HUES6 (cell line): ENCODE measurements around the gene PITHD1.

Source experiments
- H3K27ac ChIP-seq: 2 replicates; pipeline ENCODE4 v1.7.0; 2013; ENCODE audit warnings: low read depth, mild to moderate bottlenecking, low read length, inconsistent platforms
- H3K27me3 ChIP-seq: 2 replicates; pipeline ENCODE4 v1.6.1; 2013; ENCODE audit warnings: low read length; ENCODE audit not compliant: control insufficient read depth, insufficient read depth
- H3K36me3 ChIP-seq: 2 replicates; pipeline ENCODE4 v1.6.1; 2013; ENCODE audit warnings: low read length; ENCODE audit not compliant: control insufficient read depth, insufficient read depth
- H3K4me1 ChIP-seq: 2 replicates; pipeline ENCODE4 v1.6.1; 2013; ENCODE audit warnings: low read length; ENCODE audit not compliant: control insufficient read depth, insufficient read depth
- H3K4me3 ChIP-seq: 2 replicates; pipeline ENCODE4 v1.5.1; 2013; ENCODE audit warnings: low read depth, low read length
- H3K9ac ChIP-seq: one replicate; pipeline ENCODE4 v1.6.1; 2013; ENCODE audit warnings: mild to moderate bottlenecking, low read length
- H3K9me3 ChIP-seq: 2 replicates; pipeline ENCODE4 v1.6.1; 2013; ENCODE audit warnings: low read depth, low read length; ENCODE audit not compliant: control insufficient read depth, insufficient read depth

The PITHD1 gene

DNA sequence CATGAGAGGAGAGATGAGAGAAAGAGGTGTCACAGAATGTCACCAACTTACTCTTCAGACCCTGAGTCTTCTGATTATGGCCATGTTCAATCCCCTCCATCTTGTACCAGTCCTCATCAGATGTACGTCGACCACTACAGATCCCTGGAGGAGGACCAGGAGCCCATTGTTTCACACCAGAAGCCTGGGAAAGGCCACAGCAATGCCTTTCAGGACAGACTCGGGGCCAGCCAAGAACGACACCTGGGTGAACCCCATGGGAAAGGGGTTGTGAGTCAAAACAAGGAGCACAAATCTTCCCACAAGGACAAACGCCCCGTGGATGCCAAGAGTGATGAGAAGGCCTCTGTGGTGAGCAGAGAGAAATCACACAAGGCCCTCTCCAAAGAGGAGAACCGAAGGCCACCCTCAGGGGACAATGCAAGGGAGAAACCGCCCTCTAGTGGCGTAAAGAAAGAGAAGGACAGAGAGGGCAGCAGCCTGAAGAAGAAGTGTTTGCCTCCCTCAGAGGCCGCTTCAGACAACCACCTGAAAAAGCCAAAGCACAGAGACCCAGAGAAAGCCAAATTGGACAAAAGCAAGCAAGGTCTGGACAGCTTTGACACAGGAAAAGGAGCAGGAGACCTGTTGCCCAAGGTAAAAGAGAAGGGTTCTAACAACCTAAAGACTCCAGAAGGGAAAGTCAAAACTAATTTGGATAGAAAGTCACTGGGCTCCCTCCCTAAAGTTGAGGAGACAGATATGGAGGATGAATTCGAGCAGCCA lies 27.0 kb upstream of the PITHD1 start:
- no peaks in the 10 kb centered on the region for H3K4me1 ChIP-seq
- no peak overlapping the region for H3K4me3 ChIP-seq
- no peaks in the 10 kb centered on the region for H3K27me3 ChIP-seq
- peaks cover 92% of the 10 kb centered on the region for H3K36me3 ChIP-seq
- H3K27ac ChIP-seq, result no peak overlapping the region
- no peaks in the 10 kb centered on the region for H3K9me3 ChIP-seq
- H3K9ac ChIP-seq, result no peak overlapping the region

DNA sequence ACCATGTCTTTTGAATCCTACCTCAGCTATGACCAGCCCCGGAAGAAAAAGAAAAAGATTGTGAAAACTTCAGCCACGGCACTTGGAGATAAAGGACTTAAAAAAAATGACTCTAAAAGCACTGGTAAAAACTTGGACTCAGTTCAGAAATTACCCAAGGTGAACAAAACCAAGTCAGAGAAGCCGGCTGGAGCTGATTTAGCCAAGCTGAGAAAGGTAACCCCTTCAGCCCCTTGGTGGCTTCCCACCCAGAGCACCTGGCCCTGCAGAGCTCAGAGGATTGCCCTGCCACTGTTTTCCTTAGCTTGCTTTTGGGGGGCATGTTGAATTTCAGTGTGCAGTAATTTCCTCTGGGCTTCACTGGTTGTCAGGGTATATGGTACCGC lies 26.4 kb upstream of the PITHD1 start:
- Histone ChIP-seq H3K4me1 (no peaks in the 10 kb centered on the region), H3K36me3 (peaks cover 94% of the 10 kb centered on the region), H3K4me3 (no peak overlapping the region), H3K9ac (no peak overlapping the region), H3K9me3 (no peaks in the 10 kb centered on the region), H3K27ac (no peak overlapping the region), H3K27me3 (no peaks in the 10 kb centered on the region)

DNA sequence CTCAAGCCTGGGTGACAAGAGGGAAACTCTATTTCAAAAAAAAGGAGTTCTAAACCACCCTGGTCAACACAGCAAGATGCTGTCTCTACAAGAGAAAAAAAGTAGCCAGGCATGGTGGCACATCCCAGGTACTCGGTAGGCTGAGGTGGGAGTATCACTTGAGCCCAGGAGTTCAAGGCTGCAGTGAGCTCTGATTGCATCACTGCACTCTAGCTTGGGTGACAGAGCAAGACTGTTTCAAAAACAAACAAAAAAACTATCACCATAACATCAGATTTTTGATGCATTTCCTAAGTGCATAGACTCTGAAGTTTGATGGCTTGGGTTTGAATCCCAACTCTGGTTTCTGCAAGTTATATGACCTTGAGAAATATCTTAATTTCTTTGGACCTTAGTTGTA lies 25.3 kb upstream of the PITHD1 start:
- Histone ChIP-seq H3K4me1 (no peaks in the 10 kb centered on the region), H3K36me3 (peaks cover 95% of the 10 kb centered on the region), H3K9ac (no peak overlapping the region), H3K9me3 (no peaks in the 10 kb centered on the region), H3K27ac (no peak overlapping the region), H3K4me3 (no peak overlapping the region), H3K27me3 (no peaks in the 10 kb centered on the region)

DNA sequence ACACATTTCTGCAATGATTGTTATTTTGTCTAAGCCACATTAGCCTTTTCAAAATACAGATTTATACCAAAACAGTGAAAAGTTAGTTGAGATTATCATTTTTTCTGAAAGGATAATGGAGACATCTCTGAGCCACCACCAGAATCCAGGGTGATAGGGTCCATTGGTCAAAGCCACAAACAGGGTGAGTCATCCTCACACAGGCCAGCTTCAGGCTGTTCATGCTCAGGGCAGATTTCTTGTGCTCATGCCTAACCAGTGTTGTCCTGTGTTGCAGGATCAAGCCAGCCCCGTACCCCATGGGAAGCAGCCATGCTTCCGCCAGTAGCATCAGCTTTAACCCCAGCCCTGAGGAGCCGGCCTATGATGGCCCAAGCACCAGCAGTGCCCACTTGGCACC lies 21.5 kb upstream of the PITHD1 start:
- H3K27ac ChIP-seq, result no peak overlapping the region
- H3K27me3 ChIP-seq, result no peaks in the 10 kb centered on the region
- no peaks in the 10 kb centered on the region for H3K4me1 ChIP-seq
- H3K9ac ChIP-seq, result no peak overlapping the region
- no peak overlapping the region for H3K4me3 ChIP-seq
- no peaks in the 10 kb centered on the region for H3K9me3 ChIP-seq
- H3K36me3 ChIP-seq, result peaks cover 98% of the 10 kb centered on the region

DNA sequence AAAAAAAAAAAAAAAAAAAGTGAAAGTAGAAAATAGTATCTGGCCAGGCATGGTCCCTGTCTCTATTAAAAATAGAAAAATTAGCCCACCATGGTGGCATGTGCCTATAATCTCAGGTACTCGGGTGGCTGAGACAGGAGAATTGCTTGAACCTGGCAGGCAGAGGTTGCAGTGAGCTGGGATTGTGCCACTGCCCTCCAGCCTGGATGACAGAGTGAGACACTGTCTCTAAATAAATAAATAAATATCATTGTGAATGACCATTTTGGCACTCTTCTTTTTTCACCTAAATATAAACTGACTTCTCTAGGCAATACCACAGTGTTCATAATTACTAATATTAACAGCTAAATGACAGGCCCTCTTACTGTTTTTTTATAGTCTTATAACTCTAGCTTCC lies 20.4 kb upstream of the PITHD1 start:
- no peaks in the 10 kb centered on the region for H3K27me3 ChIP-seq
- no peak overlapping the region for H3K9ac ChIP-seq
- no peak overlapping the region for H3K27ac ChIP-seq
- peaks cover 89% of the 10 kb centered on the region for H3K36me3 ChIP-seq
- no peaks in the 10 kb centered on the region for H3K9me3 ChIP-seq
- no peak overlapping the region for H3K4me3 ChIP-seq
- H3K4me1 ChIP-seq, result no peaks in the 10 kb centered on the region

DNA sequence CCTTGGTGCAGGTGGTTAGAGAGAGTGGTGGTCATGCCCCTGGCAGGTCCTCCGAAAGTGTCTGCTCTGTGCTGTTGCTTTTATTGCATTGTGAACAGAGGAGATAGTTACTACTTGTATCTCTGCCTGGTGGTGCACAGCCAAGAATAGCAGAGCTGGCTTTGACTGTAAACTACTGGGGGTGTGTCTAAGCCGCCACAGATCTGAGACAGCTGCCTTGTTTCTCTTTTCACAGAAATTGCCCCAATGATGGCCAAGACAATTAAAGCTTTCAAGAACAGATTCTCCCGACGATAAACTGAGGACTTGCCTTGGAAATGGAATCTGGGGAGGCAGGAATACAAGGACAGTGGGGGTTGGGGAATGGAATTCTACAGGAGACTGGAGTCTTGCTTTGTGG lies 18.9 kb upstream of the PITHD1 start:
- H3K27me3 ChIP-seq, result no peaks in the 10 kb centered on the region
- H3K36me3 ChIP-seq, result peaks cover 88% of the 10 kb centered on the region
- no peaks in the 10 kb centered on the region for H3K4me1 ChIP-seq
- H3K27ac ChIP-seq, result no peak overlapping the region
- no peak overlapping the region for H3K4me3 ChIP-seq
- H3K9ac ChIP-seq, result no peak overlapping the region
- no peaks in the 10 kb centered on the region for H3K9me3 ChIP-seq

DNA sequence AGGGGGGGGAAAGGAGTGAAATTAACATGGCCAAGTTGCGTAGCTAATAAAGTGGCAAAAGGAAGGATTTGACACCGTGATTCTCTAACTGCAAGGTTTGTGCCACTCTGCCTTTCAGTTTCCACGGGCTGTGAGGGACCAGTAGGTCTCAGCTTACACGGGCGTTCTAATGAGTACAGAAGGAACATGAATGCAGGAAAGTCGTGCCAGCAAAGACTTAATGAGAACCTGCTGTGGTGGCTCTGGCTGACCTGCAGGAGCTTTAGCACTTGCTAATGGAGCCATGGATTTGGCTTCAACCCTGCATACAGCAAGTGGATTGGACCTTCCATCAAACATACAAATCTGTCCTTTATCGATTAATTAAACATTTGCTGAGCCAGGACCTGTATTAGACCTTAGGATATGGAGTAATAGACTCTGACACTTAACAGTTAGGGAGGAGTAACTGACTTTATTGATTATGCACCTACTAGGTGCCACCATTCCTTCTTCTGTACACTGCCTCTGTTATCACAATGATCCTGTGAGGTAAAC lies 15.1 kb upstream of the PITHD1 start:
- peaks cover 68% of the 10 kb centered on the region for H3K36me3 ChIP-seq
- no peak overlapping the region for H3K9ac ChIP-seq
- H3K27ac ChIP-seq, result no peak overlapping the region
- no peak overlapping the region for H3K4me3 ChIP-seq
- no peaks in the 10 kb centered on the region for H3K4me1 ChIP-seq
- H3K9me3 ChIP-seq, result no peaks in the 10 kb centered on the region
- no peaks in the 10 kb centered on the region for H3K27me3 ChIP-seq

DNA sequence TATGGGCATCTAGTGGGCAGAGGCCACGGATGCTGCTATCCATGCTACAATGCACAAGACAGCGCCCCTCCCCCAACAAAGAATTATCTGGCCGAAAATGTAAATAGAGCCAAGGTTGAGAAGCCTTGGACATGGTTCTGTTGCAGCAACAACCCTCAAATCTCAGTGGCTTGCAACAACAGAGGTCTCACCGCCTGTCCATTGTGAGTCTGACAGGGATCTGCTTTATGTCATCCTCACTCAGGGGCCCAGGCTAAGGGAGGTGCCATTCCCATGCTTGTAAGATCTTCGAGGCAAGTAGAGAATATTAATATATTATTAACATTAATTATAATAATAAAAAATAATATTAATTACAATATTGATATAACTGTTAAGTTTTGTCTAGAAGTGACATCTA lies 9.5 kb upstream of the PITHD1 start:
- no peaks in the 10 kb centered on the region for H3K27me3 ChIP-seq
- H3K36me3 ChIP-seq, result peaks cover 36% of the 10 kb centered on the region
- H3K9me3 ChIP-seq, result no peaks in the 10 kb centered on the region
- no peak overlapping the region for H3K4me3 ChIP-seq
- H3K4me1 ChIP-seq, result no peaks in the 10 kb centered on the region
- H3K9ac ChIP-seq, result no peak overlapping the region
- H3K27ac ChIP-seq, result no peak overlapping the region

DNA sequence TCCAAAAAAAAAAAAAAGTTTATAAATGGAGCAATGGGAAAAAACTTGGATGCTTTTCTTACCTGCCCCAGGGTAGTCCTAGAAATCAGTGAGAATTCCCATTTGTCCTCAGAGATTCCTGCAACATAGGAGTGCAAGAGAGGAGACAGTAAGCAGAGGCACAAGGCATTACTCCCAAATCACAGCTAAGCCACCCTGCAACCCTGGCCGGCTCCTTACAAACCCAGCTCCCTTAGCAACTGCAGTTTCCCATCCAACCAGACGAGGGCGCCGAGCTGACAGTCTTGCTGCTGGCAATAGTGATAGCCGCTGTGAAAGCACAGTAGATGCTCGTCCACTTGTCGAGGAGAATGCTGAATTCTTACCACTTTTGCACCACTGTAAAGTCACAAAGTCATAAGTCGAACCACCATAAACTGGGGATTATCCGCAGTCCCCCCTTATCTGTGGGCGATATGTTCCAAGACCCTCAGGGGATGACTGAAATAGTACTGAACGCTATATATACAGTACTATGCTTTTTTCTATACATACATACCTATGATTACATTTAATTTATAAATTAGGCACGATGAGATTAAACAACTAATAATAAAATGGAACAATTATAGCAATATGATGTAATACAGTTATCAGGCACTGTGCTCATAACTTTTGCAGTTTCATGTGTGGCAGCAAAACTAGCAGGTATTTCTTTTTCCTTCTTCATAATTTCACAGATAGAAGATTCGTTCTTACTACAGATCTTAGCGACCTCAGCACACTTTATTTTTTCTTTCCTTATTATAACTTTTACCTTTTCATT lies 6.0 kb upstream of the PITHD1 start:
- H3K27ac ChIP-seq, result no peak overlapping the region
- H3K9ac ChIP-seq, result no peak overlapping the region
- peaks cover 18% of the 10 kb centered on the region for H3K36me3 ChIP-seq
- 0 out of 2 replicates have a peak, but pooled peaks cover 2% of the 10 kb centered on the region for H3K4me1 ChIP-seq
- H3K27me3 ChIP-seq, result no peaks in the 10 kb centered on the region
- no peak overlapping the region for H3K4me3 ChIP-seq
- no peaks in the 10 kb centered on the region for H3K9me3 ChIP-seq

DNA sequence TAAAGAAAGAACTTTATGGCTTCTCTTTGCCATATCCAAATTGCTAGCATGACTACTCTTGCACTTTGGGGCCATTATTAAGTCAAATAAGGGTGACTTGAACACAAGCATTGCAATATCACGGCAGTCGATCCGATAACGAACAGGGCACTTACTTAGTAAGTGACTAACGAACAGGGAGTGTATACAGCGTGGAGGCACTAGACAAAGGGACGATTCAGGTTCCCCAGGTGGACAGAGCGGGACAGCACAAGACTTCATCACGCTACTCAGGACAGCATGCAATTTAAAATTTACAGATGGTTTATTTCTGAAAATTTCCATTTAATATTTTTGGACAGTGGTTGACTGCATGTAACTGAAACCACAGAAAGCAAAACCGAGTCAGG lies 5.4 kb upstream of the PITHD1 start:
- Histone ChIP-seq H3K36me3 (peaks cover 14% of the 10 kb centered on the region), H3K4me3 (no peak overlapping the region), H3K9me3 (no peaks in the 10 kb centered on the region), H3K27me3 (no peaks in the 10 kb centered on the region), H3K4me1 (0 out of 2 replicates have a peak, but pooled peaks cover 3% of the 10 kb centered on the region), H3K27ac (no peak overlapping the region), H3K9ac (no peak overlapping the region)

DNA sequence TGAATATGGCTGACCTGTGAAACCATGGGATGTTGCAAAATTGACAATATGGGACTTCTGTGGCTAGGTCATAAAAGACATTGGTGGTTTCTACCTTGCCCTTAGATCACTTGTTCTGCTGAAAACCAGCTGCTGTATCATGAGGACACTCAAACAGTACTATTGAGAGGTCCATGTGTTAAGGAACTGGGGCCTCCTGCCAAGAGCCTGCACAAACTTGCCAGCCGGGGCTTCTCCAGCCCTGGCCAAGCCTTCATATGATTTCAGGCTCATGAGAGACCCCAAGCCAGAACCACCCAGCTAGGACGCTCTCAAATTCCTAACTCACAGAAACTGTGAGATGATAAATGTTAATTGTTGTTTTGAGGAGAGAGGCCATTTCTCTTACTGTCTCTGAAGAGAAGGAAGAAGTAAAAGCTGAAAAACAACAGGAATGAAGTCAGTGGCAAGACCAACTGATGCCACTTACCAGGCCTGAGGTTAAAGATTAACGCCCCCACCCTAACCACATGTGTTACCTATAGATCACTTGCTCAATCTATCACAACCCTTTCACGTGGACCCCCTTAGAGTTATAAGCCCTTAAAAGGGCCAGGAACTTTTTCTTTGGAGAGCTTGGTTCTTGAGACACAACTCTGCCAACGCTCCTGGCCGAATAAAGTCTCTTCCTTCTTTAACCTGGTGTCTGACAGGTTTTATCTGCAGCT lies 3.9 kb upstream of the PITHD1 start:
- Histone ChIP-seq H3K4me1 (0 out of 2 replicates have a peak, but pooled peaks cover 3% of the 10 kb centered on the region), H3K27me3 (no peaks in the 10 kb centered on the region), H3K4me3 (no peak overlapping the region), H3K27ac (no peak overlapping the region), H3K36me3 (peaks cover 7% of the 10 kb centered on the region), H3K9me3 (no peaks in the 10 kb centered on the region), H3K9ac (no peak overlapping the region)
